HepG2 (cell line): ENCODE data around the gene RBM43. TPM values are rescaled to one million over a fixed set of nuclear protein-coding genes. Genes with fewer than 3 reads are reported as not detected.
A peak's percentile ranks its signal among the peaks of the same experiment; 100 is the strongest.

Experiments used
- CC2D1A ChIP-seq: sonication (generic); formaldehyde crosslinking; IDR thresholded peaks from 2 replicates; pipeline ENCODE4 v1.8.1; 2023; ENCODE audit warnings: mild to moderate bottlenecking, missing genetic modification reagents
- CEBPZ ChIP-seq: IDR thresholded peaks from 2 replicates; pipeline ENCODE4 v1.6.1; 2012; ENCODE audit warnings: low read length, improper control_type of control experiment
- ELF3 ChIP-seq: IDR thresholded peaks from 2 replicates; pipeline ENCODE4 v1.6.1; 2016; ENCODE audit warnings: missing genetic modification reagents, missing compliant biosample characterization
- FOXM1 ChIP-seq: sonication (generic); formaldehyde crosslinking; IDR thresholded peaks from 2 replicates; pipeline ENCODE4 v1.5.0; 2020; ENCODE audit warnings: missing genetic modification reagents
- HNRNPLL ChIP-seq: fragments of 200-400 bp; formaldehyde crosslinking; IDR thresholded peaks from 2 replicates; pipeline ENCODE4 v1.6.1; 2017; ENCODE audit warnings: mild to moderate bottlenecking, low read depth, low read length; ENCODE audit not compliant: poor library complexity, severe bottlenecking
- HOXA7 ChIP-seq: sonication (generic); formaldehyde crosslinking; IDR thresholded peaks from 2 replicates; pipeline ENCODE4 v1.8.1; 2022; ENCODE audit warnings: mild to moderate bottlenecking, missing genetic modification reagents, moderate library complexity
- IKZF1 ChIP-seq: fragments of 450-650 bp; IDR thresholded peaks from 2 replicates; pipeline ENCODE4 v1.7.1; 2016
- MBNL3 ChIP-seq: fragments of 250-450 bp; sonication (Bioruptor Pico); conservative IDR thresholded peaks from 2 replicates; pipeline ENCODE4 v1.8.0; 2022; ENCODE audit warnings: mild to moderate bottlenecking, inconsistent platforms
- MYNN ChIP-seq: sonication (generic); formaldehyde crosslinking; IDR thresholded peaks from 2 replicates; pipeline ENCODE4 v1.4.0; 2020; ENCODE audit warnings: mild to moderate bottlenecking, low read depth, missing genetic modification reagents
- NFYC ChIP-seq: IDR thresholded peaks from 2 replicates; pipeline ENCODE4 v1.6.1; 2016; ENCODE audit warnings: missing genetic modification reagents, missing compliant biosample characterization
- NKX3-1 ChIP-seq: sonication (generic); formaldehyde crosslinking; IDR thresholded peaks from 2 replicates; pipeline ENCODE4 v1.5.0; 2020; ENCODE audit warnings: missing genetic modification reagents
- NR2F2 ChIP-seq: IDR thresholded peaks from 2 replicates; pipeline ENCODE4 v1.6.1; 2012; ENCODE audit warnings: low read depth, inconsistent platforms, borderline replicate concordance
- NR3C1 ChIP-seq: sonication (generic); formaldehyde crosslinking; IDR thresholded peaks from 2 replicates; pipeline ENCODE4 v1.4.0; 2020; ENCODE audit warnings: missing genetic modification reagents
- PLRG1 ChIP-seq: fragments of 450-650 bp; conservative IDR thresholded peaks from 2 replicates; pipeline ENCODE4 v1.6.1; 2016
- SALL2 ChIP-seq: sonication (generic); formaldehyde crosslinking; IDR thresholded peaks from 2 replicates; pipeline ENCODE4 v1.8.1; 2023; ENCODE audit warnings: mild to moderate bottlenecking, missing genetic modification reagents, inconsistent platforms
- SNRNP70 ChIP-seq: fragments of 200-400 bp; formaldehyde crosslinking; IDR thresholded peaks from 2 replicates; pipeline ENCODE4 v1.6.1; 2017; ENCODE audit warnings: mild to moderate bottlenecking, low read depth, low read length, moderate library complexity
- ZFP1 ChIP-seq: IDR thresholded peaks from 2 replicates; pipeline ENCODE4 v1.6.1; 2016
- ZNF234 ChIP-seq: sonication (generic); formaldehyde crosslinking; conservative IDR thresholded peaks from 2 replicates; pipeline ENCODE4 v1.5.1; 2020; ENCODE audit warnings: mild to moderate bottlenecking, missing genetic modification reagents
- ZNF276 ChIP-seq: sonication (generic); formaldehyde crosslinking; IDR thresholded peaks from 2 replicates; pipeline ENCODE4 v1.4.0; 2020; ENCODE audit warnings: mild to moderate bottlenecking, low read depth, missing genetic modification reagents
- ZNF747 ChIP-seq: sonication (generic); formaldehyde crosslinking; IDR thresholded peaks from 2 replicates; pipeline ENCODE4 v1.8.1; 2023; ENCODE audit warnings: missing genetic modification reagents, mild to moderate bottlenecking, borderline replicate concordance
- polyA plus RNA-seq, 8 experiments: library from polyadenylated mRNA; depleted of rRNA in 3 of 8; stranded (reverse) in 7 of 8; unstranded in 1 of 8; fragments of >200 nt; fragmentation: Illumina TruSeq in 4 of 8; extraction: Trizol in 4 of 8; gene quantifications; 2 replicates each; pipeline versions ENCODE4 v1.2.1 to v1.2.3, GENCODE V29; 2011 to 2016; ENCODE audit warnings: low read depth in 4 of 8, missing spikeins in 1 of 8, mixed read lengths in 1 of 8; ENCODE audit not compliant: insufficient read depth in 1 of 8
- total RNA-seq, 5 experiments: library from RNA; depleted of rRNA; stranded (reverse); fragments of >200 nt; fragmentation: Illumina TruSeq; extraction: Trizol; gene quantifications; 2 replicates each; pipeline ENCODE4 v1.2.3, GENCODE V29; 2016; ENCODE audit warnings: low read depth in 1 of 5

Gene RBM43
- total and polyA plus RNA-seq, 2 of the 13 experiments (the other 11 are each of a cell fraction or from before 2014, with no cell fraction given): 0.31 to 0.70 TPM

- TF ChIP-seq ZNF276 (CRISPR knock-in tag): no peak
- TF ChIP-seq ZNF234: no peak
- no peak for TF ChIP-seq ZNF747 (CRISPR knock-in tag)
- no peak for TF ChIP-seq NFYC (CRISPR knock-in tag)
- 0 out of 2 replicates have a peak, but pooled peaks have one; percentile 34 for TF ChIP-seq NR2F2
- TF ChIP-seq CEBPZ: no peak
- TF ChIP-seq MYNN (CRISPR knock-in tag): no peak
- TF ChIP-seq SALL2 (CRISPR knock-in tag): no peak
- TF ChIP-seq ZFP1 (CRISPR knock-in tag): no peak
- TF ChIP-seq SNRNP70: no peak
- TF ChIP-seq HOXA7 (CRISPR knock-in tag): no peak
- TF ChIP-seq IKZF1: no peak
- no peak for TF ChIP-seq NKX3-1 (CRISPR knock-in tag)
- no peak for TF ChIP-seq ELF3 (CRISPR knock-in tag)
- TF ChIP-seq NR3C1 (CRISPR knock-in tag): no peak
- no peak for TF ChIP-seq CC2D1A (CRISPR knock-in tag)
- no peak for TF ChIP-seq HNRNPLL
- TF ChIP-seq MBNL3: no peak
- no peak for TF ChIP-seq PLRG1
- no peak for TF ChIP-seq FOXM1 (CRISPR knock-in tag)
Measured at GRCh38 chr2:151264157-151264825, 2.6 kb upstream of the RBM43 start (continued).
